ENCODE data around the gene MRPL48.

- TF ChIP-seq POLR2A (IDR thresholded peaks at IDR 0.05; ENCODE audit: borderline replicate concordance, extremely low read depth, insufficient read depth, insufficient read length) (no peak), CEBPB (IDR thresholded peaks at IDR 0.05; ENCODE audit: low read depth) (no peak), FOSL1 (IDR thresholded peaks at IDR 0.05; ENCODE audit: low read depth) (no peak), EGR1 (IDR thresholded peaks at IDR 0.05; ENCODE audit: low read depth) (no peak), YY1 (IDR thresholded peaks at IDR 0.05; ENCODE audit: extremely low read depth, insufficient replicate concordance, low read depth, low read length) (no peak), JUND (IDR thresholded peaks at IDR 0.05) (no peak), ZNF274 (IDR thresholded peaks at IDR 0.05; ENCODE audit: low read depth, low read length) (no peak), RAD21 (IDR thresholded peaks at IDR 0.05; ENCODE audit: low read depth) (no peak), CTCF (IDR thresholded peaks at IDR 0.05 in 2 of 3, conservative IDR thresholded peaks at IDR 0.05 in 1 of 3; ENCODE audit: borderline replicate concordance in 1 of 3, insufficient read depth in 1 of 3, low read depth in 2 of 3, low read length in 2 of 3) (no peak), EZH2 (IDR thresholded peaks at IDR 0.05) (no peak), REST (IDR thresholded peaks at IDR 0.05; ENCODE audit: low read depth) (no peak)
- TF ChIP-seq, protein P1, sequence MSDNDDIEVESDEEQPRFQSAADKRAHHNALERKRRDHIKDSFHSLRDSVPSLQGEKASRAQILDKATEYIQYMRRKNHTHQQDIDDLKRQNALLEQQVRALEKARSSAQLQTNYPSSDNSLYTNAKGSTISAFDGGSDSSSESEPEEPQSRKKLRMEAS (IDR thresholded peaks at IDR 0.05): no peak
Observed at GRCh38 chr11:73856031-73856567, 68.4 kb downstream of the MRPL48 start.
